Subcutaneous adipose tissue (tissue), 4 donors: ENCODE data around the gene NAA25. TPM values are rescaled to one million over a fixed set of nuclear protein-coding genes. Genes with fewer than 3 reads are reported as not detected.

Experiments
- total RNA-seq, 4 donors: library from RNA; depleted of rRNA; stranded (reverse); fragments of >200 nt; gene quantifications; one replicate each; pipeline ENCODE4 v1.1.0, GENCODE V29; 2016
- TF ChIP-seq, protein P1 (sequence below): fragments of 450-650 bp; IDR thresholded peaks from one replicate; pipeline ENCODE4 v1.5.1; 2016; ENCODE audit warnings: low read depth, mild to moderate bottlenecking, control low read depth, antibody characterized with exemption, moderate library complexity

NAA25 gene
- total RNA-seq, 4 donors from 2014 or later: 19.2 to 31.8 (median 26.4) TPM

- TF ChIP-seq, protein P1, sequence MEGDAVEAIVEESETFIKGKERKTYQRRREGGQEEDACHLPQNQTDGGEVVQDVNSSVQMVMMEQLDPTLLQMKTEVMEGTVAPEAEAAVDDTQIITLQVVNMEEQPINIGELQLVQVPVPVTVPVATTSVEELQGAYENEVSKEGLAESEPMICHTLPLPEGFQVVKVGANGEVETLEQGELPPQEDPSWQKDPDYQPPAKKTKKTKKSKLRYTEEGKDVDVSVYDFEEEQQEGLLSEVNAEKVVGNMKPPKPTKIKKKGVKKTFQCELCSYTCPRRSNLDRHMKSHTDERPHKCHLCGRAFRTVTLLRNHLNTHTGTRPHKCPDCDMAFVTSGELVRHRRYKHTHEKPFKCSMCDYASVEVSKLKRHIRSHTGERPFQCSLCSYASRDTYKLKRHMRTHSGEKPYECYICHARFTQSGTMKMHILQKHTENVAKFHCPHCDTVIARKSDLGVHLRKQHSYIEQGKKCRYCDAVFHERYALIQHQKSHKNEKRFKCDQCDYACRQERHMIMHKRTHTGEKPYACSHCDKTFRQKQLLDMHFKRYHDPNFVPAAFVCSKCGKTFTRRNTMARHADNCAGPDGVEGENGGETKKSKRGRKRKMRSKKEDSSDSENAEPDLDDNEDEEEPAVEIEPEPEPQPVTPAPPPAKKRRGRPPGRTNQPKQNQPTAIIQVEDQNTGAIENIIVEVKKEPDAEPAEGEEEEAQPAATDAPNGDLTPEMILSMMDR: no peak
These were observed 97.9 kb downstream of the NAA25 start for GRCh38 chr12:112010415-112011344.

- TF ChIP-seq, protein P1: no peak
These were observed 99.7 kb downstream of the NAA25 start for GRCh38 chr12:112008918-112009317.

DNA sequence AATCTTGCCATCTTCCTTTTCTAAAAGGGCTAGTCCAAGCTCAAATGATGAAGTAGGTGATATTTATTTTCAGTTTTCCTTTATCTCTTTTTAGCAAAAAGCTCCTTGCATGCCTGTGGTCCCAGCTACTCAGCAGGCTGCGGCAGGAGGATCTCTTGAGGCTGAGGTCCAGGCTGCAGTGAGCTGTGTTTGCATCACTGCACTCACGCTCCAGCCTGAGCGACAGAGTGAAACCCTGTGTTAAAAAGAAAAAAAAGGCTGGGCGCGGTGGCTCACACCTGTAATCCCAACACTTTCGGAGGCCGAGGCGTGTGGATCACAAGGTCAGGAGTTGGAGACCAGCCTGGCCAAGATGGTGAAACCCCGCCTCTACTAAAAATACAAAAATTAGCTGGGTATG lies 100.6 kb downstream of the NAA25 start:
- TF ChIP-seq, protein P1: no peak

DNA sequence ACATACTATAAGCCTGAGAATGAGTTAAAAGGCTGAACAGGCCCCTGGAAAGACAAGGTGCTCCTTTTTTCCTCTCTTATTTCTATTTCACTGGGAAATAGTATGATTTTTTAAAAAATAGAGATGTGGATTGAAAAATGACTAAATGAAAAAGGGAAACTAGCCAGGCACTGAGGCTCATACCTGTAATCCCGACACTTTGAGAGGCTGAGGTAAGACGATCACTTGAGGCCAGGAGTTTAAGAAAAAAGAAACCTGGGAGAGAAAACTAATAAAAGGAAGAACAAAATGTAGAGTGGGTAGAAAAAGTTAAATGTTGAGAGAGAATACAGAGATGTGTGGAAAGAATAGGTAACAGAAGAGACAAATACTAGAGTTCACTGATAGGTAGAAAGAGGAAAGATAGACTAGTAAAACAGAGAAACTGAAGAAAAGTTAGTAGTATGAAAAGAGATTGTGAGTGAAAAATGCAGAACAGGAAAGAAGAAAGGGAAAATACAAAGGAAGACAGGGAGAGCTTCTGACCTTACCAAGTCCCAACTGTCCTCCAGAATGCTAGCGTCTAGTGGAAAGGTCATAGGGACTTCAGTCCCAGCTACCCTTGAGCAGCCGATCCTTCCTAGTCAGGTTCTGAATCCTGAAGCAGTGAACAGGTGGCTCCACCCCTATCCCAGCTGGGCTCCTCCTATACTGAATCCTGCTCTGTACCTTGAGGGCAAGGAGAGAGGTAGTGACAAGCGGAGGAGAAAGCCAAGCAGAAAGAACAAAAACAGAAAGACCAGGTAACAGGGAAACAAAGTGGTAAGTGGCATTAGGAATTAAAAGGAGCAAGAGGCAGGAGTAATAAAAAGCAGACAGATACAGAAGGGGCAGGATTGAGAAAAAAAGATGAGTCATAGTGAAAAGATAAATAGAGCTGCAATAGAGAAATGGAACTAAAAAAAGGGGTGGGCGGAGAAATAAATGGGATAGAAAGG lies 102.9 kb downstream of the NAA25 start:
- TF ChIP-seq, protein P1: no peak

DNA sequence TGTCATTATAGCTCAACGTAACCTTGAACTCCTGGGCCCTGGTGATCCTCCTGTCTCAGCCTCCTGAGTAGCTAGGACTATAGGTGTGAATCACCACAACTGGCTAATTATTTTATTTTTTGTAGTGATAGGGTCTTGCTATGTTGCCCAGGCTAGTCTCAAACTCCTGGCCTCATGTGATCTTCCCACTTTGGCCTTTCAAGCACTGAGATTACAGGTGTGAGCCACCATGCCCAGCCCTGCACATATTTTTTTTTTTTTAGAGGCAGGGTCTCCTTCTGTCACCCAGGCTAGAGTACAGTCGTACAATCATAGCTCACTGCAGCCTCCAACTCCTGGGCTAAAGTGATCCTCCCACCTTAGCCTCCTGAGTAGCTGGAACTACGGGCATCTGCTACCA lies 104.5 kb downstream of the NAA25 start:
- TF ChIP-seq, protein P1: no peak

GRCh38 chr12:112001576-112001975 lies 107.0 kb downstream of the NAA25 start:
- TF ChIP-seq, protein P1: no peak

GRCh38 chr12:112000820-112001219 lies 107.8 kb downstream of the NAA25 start:
- TF ChIP-seq, protein P1: no peak
